NCI-H2107 treated with DMSO at 0.1 percent for 48 hours (cell line): Measurements from ENCODE around the gene TOMM6.
A peak's percentile ranks its signal among the peaks of the same experiment; 100 is the strongest.
"Not testable (repeated sequence)": the region's sequence is repeated elsewhere in the genome, so short reads cannot be mapped to it uniquely, and the experiment has no call there.

Experiments
- DNase-seq: peaks from one replicate; lab custom pipeline; 2025; ENCODE audit not compliant: unreplicated experiment; lab: John Stamatoyannopoulos, UW

TOMM6 gene

GRCh38 chr6:41783106-41783780 is 4.3 kb upstream of the TOMM6 start:
- no peak for DNase-seq

- DNase-seq = no peak
Measured at GRCh38 chr6:41784581-41785171, 2.8 kb upstream of the TOMM6 start.

- DNase-seq = no peak
Measured at GRCh38 chr6:41785254-41785653, 2.2 kb upstream of the TOMM6 start.

- no peak for DNase-seq
Measured at GRCh38 chr6:41785689-41786450, 1.6 kb upstream of the TOMM6 start.

- peak; percentile 6 for DNase-seq
Measured at GRCh38 chr6:41786451-41787218, 859 bp upstream of the TOMM6 start.

GRCh38 chr6:41789390-41789724 is 1.9 kb downstream of the TOMM6 start:
- DNase-seq = no peak

- no peak for DNase-seq
Measured at GRCh38 chr6:41790045-41790444, 2.6 kb downstream of the TOMM6 start.

GRCh38 chr6:41791305-41791704 is 3.8 kb downstream of the TOMM6 start:
- DNase-seq = no peak

- no peak for DNase-seq
Measured at GRCh38 chr6:41791984-41792383, 4.5 kb downstream of the TOMM6 start.

- no peak for DNase-seq
Measured at GRCh38 chr6:41796474-41796873, 9.0 kb downstream of the TOMM6 start.

GRCh38 chr6:41798901-41799558 is 11.5 kb downstream of the TOMM6 start:
- DNase-seq = no peak

- DNase-seq = no peak
Measured at GRCh38 chr6:41799559-41799911, 12.0 kb downstream of the TOMM6 start.

- no peak for DNase-seq
Measured at GRCh38 chr6:41801380-41801779, 13.9 kb downstream of the TOMM6 start.

GRCh38 chr6:41805830-41806774 is 18.6 kb downstream of the TOMM6 start:
- DNase-seq = no peak

- no peak for DNase-seq
Measured at GRCh38 chr6:41811095-41811494, 23.6 kb downstream of the TOMM6 start.

- not testable (repeated sequence) for DNase-seq
Measured at GRCh38 chr6:41811946-41812345, 24.5 kb downstream of the TOMM6 start.

- no peak for DNase-seq
Measured at GRCh38 chr6:41813469-41813868, 26.0 kb downstream of the TOMM6 start.

- no peak for DNase-seq
Measured at GRCh38 chr6:41813956-41814355, 26.5 kb downstream of the TOMM6 start.

GRCh38 chr6:41814629-41815028 is 27.1 kb downstream of the TOMM6 start:
- no peak for DNase-seq

- DNase-seq = no peak
Measured at GRCh38 chr6:41815587-41815986, 28.1 kb downstream of the TOMM6 start.
